Loucy (cell line): ENCODE measurements around the gene MKNK2.

Experiments
- CTCF ChIP-seq: fragments of 200-600 bp; sonication (generic); conservative IDR thresholded peaks from 2 replicates; pipeline ENCODE4 v1.5.1; 2014; ENCODE audit warnings: mild to moderate bottlenecking, antibody characterized with exemption, low read length
- EZH2phosphoT487 ChIP-seq: fragments of 200-600 bp; IDR thresholded peaks from 2 replicates; pipeline ENCODE4 v1.6.1; 2018; ENCODE audit warnings: antibody characterized with exemption, mild to moderate bottlenecking, moderate library complexity, borderline replicate concordance

GRCh38 chr19:2077398-2077797 lies 26.4 kb upstream of the MKNK2 start:
- TF ChIP-seq EZH2phosphoT487, result no peak
- TF ChIP-seq CTCF, result no peak
